ENCODE measurements around the gene DRD1.

Gene DRD1

DNA sequence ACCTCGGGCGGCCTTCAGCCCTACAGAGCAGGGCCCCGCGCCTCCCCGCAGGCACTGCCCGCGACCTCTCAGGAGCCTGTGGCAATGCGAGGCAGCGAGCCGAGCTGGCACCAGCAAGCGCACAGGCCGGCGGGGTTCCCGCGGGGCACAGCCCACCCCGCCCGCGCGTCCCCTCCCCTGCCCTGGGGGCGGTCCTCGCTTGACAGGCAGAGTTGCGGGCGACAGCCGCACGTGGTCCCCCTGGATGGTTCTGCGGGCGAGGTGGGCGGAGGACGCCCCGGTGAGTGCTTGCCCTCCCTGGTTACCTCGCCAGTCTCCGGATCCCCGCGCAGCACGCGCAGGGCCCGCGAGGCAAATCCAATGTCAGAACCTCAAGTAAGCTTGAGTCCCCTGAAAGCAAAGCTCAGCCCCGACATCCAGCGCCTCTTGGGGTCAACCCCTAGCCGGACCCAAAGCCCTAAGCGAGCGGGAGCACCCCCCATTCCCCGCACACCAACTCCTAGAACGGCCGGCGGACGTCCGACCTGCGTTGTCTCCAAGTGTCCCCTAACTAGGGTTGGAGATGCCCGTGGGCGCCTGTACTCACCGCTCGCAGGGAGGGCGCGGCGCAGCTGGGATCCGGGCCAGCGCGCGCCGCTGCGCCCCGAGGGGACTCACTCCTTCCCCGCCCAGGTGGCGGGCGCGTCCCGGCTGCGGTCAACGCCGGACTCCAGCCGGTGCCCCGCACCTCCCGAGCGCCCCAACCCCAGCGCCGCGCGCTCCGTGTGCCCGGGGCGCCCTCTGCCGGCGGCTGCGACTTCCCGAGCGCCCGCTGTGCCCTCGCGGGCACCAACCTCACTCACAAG is at the start of gene DRD1:
TSS of gene DRD1 (minus strand) at position 123 of the 845 bp plus-strand sequence. CDS start 1,083 bp downstream, outside the sequence.
- no peak for DNase-seq (ENCODE audit: low read depth in 2 of 2)

DNA sequence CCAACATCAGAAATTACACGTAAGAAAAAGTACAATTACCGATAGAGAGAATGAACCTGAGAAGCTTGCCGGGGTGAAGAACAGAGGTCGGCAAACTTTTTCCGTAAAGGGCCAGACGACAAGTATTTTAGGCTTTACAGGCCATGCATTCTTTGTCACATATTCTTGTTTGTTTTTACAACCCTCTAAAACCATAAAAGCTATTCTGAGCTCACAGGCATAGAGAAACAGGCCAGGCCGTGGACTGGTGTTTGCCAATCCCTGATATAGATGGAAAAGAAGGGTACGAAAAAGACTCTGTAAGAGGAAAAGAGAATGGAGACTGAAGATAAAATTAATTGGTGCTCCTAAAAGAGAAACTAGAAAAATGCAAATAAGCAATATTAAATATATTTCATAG is 49.7 kb upstream of the DRD1 start:
- DNase-seq (ENCODE audit: low read depth in 2 of 2) = no peak

GRCh38 chr5:175493260-175493659 is 49.3 kb upstream of the DRD1 start:
- no peak for DNase-seq (ENCODE audit: low read depth in 2 of 2)

DNA sequence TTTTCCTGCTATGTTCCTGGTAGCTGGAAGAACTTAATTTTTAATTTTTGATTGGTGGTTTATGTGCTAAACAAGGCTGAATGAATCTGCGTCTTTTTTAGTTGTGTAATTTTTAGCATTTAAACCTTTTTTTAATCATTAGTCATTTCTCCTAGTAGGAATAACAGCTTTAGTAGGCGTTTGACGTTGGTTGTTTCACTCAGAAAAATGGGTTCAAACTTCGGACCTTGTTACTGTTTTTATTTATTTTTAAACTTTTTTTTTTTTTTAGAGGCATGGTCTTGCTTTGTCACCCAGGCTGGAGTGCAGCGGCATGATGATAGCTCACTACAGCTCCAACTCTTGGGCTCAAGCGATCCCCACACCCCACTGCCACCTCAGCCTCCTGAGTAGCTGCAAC is 47.2 kb upstream of the DRD1 start:
- DNase-seq (ENCODE audit: low read depth in 2 of 2) = no peak

GRCh38 chr5:175489693-175490443 is 45.9 kb upstream of the DRD1 start:
- DNase-seq (ENCODE audit: low read depth in 2 of 2) = no peak

GRCh38 chr5:175487514-175488222 is 43.7 kb upstream of the DRD1 start:
- no peak for DNase-seq (ENCODE audit: low read depth in 2 of 2)

DNA sequence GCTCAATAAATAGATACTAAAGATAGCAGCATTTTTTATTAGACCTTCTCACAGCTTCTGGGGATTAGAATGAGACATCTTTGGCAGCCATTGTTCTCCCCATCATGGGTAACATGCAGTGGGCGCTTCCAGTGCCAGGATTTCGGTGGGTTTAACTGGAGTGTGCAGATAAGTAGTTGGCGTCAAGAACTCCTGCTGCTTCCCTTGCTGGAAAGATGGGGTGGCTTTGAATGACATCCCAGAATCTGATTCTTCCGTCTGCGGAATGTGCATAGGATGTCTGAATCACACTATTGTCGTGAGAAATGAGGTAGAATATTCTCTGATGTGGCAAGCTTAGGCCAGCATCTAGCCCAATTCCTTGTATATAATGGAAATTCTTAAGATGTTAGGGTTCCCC is 41.6 kb upstream of the DRD1 start:
- DNase-seq (ENCODE audit: low read depth in 2 of 2) = no peak

DNA sequence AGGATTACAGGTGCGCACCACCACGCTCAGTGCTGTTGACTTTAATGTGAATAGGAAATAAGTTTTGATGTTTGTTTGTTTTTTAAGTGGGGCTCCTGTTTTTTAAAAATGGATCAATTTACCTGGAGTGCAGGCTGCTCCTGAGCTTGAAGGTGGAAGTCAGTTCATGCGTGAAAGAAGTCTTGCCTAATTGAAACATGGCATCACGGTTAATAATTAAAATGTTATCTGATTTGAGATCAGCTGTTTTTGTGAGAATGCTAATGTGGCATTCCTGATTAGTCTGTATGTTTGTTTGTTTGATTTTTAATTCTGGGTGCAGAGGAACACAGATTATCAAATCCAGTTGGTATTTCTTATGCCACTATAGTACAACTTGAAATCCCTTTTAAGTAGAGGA is 40.8 kb upstream of the DRD1 start:
- no peak for DNase-seq (ENCODE audit: low read depth in 2 of 2)

- no peak for DNase-seq (ENCODE audit: low read depth in 2 of 2)
Observed at GRCh38 chr5:175484322-175484721, 40.3 kb upstream of the DRD1 start.

DNA sequence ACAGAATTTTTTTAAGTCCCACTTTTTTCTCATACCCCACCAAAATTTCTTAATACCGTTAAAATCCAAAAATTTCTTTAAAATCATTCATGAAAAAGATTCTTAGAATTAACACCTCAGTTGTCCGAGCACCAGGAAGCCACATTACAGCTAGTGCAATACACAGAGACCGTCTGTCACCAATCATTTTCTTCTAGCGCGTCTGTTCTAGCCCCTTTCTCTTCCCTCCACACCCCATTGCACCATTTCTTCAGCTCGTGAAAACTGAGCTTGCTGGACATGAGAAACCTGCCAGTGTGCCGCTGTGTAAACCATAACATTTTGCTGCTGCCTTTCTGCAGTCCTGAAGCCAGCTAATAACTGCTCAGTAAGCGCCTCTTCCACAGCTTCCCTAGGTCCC is 39.4 kb upstream of the DRD1 start:
- no peak for DNase-seq (ENCODE audit: low read depth in 2 of 2)

- no peak for DNase-seq (ENCODE audit: low read depth in 2 of 2)
Observed at GRCh38 chr5:175479125-175479881, 35.3 kb upstream of the DRD1 start.

DNA sequence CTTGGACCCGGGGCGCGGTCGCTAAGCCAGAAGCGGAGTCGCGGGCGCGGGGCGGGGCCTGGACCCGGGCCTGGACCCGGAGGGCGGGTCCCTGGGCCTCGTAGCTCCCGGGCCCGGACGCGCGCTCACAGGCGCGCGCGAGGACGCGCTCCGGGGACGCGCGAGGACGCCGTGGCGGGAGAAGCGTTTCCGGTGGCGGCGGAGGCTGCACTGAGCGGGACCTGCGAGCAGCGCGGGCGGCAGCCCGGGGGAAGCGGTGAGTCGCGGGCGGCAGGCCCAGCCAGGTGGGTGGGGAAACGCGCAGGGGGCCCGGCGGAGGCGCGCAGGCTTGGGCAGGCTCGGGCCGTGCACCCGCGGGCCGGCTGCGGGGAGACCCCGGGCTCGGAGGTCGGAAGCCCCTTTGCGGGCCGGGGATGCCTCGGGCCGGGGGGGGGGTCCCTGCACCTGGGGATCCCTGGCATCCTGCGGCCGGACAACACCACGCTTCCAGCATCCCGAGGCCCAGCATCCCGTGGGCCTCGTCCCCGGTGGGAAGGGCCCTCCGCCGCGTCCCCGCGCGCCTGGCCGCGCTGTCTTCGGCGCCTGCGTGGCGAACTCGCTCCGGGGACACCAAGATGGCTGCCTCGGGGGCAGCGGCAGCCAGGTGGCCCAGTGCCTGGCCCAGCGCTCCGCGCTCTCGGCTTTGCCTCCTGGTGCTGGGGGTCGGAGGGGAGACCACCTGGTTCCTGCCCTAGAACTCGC is 34.6 kb upstream of the DRD1 start, which contains the start of gene SFXN1:
TSS of gene SFXN1 (plus strand) at position 177 of the 741 bp plus-strand sequence. CDS start 13,544 bp downstream, outside the sequence.
- peak; percentile 34 to 51 for DNase-seq (ENCODE audit: low read depth in 2 of 2)

- no peak for DNase-seq (ENCODE audit: low read depth in 2 of 2)
Observed at GRCh38 chr5:175478008-175478383, 34.0 kb upstream of the DRD1 start.

DNA sequence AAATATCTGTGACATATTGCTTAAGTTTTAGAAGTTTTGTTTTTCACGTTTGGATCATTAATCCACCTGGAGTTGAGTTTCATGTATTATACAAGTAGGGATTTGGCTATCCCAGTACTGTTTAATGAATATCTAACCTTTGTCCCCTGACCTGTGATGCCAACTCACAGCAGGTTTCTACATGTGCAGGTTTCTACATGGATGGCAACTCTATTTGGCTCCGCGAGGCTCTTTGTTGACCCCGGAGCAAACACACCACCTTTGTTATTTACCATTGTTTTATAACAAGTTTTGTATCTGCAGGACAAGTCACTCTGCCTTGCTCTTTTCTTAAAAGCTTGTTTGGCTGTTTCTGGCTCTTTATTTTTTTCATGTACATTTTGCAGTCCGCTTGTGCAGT is 33.5 kb upstream of the DRD1 start:
- DNase-seq (ENCODE audit: low read depth in 2 of 2) = no peak

GRCh38 chr5:175475248-175475647 is 31.3 kb upstream of the DRD1 start:
- no peak for DNase-seq (ENCODE audit: low read depth in 2 of 2)

DNA sequence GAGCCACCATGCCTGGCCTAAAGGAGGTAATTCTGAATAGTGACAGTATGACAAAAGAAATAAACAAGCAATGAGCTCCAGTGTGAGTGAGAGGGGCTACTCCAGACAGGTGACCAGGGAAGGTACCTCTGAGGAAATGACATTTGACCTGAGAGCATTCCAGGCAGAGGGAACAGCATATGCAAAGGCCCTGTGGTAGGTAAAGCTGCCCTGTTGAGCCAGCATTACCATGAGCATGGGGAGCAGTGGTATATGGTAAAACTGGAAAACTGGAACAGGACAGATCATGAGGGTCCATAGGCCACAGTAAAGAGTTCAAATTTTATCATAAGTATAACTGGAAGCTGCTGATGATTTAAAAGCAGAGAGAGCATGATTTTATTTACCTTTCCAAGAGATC is 28.4 kb upstream of the DRD1 start:
- no peak for DNase-seq (ENCODE audit: low read depth in 2 of 2)

GRCh38 chr5:175471628-175472027 is 27.6 kb upstream of the DRD1 start:
- no peak for DNase-seq (ENCODE audit: low read depth in 2 of 2)

- DNase-seq (ENCODE audit: low read depth in 2 of 2) = no peak
Observed at GRCh38 chr5:175471196-175471595, 27.2 kb upstream of the DRD1 start.

- no peak for DNase-seq (ENCODE audit: low read depth in 2 of 2)
Observed at GRCh38 chr5:175470781-175471180, 26.8 kb upstream of the DRD1 start.

DNA sequence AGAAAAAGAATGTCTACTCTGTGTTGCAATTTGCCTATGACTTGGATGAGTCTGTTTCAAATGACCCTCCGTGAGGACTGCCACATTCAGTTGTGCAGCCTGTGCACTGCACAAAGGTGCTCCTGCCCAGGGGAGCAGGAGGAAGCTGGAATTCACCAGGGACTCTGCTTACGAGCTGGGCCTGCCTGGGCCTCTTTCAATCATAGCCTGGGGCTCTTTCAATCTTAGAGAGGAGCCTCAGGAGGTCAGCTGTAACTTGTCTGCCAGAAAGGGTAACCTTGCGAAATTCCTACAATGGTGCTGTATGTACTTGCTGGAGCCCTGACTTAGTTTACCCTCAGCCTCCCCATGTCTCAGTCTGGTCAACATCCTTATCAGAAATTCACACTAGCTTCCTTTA is 25.9 kb upstream of the DRD1 start:
- no peak for DNase-seq (ENCODE audit: low read depth in 2 of 2)

GRCh38 chr5:175468892-175469291 is 24.9 kb upstream of the DRD1 start:
- no peak for DNase-seq (ENCODE audit: low read depth in 2 of 2)
